NCI-H69 (cell line): ENCODE data around the gene XPNPEP2.

Experiments
- DNase-seq: peaks from one replicate; lab custom pipeline; 2025; lab: John Stamatoyannopoulos, UW

The XPNPEP2 gene

GRCh38 chrX:129779747-129780146 is 41.0 kb downstream of the XPNPEP2 start, which contains the start of gene SASH3:
TSS of gene SASH3 (plus strand) at chrX:129779949. CDS start at chrX:129780098, 149 bp downstream.
- DNase-seq = no peak

- no peak for DNase-seq
Measured at GRCh38 chrX:129780441-129781105, 41.8 kb downstream of the XPNPEP2 start.

GRCh38 chrX:129781134-129781672 is 42.4 kb downstream of the XPNPEP2 start:
- DNase-seq = no peak

- no peak for DNase-seq
Measured at GRCh38 chrX:129781680-129782495, 43.1 kb downstream of the XPNPEP2 start.

- no peak for DNase-seq
Measured at GRCh38 chrX:129782706-129783105, 43.9 kb downstream of the XPNPEP2 start.

- DNase-seq = no peak
Measured at GRCh38 chrX:129783291-129783713, 44.5 kb downstream of the XPNPEP2 start.

- peak; percentile 42 for DNase-seq
Measured at GRCh38 chrX:129784371-129784770, 45.6 kb downstream of the XPNPEP2 start.

GRCh38 chrX:129785160-129785947 is 46.6 kb downstream of the XPNPEP2 start:
- DNase-seq = peak; percentile 76

- no peak for DNase-seq
Measured at GRCh38 chrX:129786210-129786651, 47.5 kb downstream of the XPNPEP2 start.

GRCh38 chrX:129787336-129788055 is 48.7 kb downstream of the XPNPEP2 start:
- DNase-seq = no peak

GRCh38 chrX:129788527-129788926 is 49.7 kb downstream of the XPNPEP2 start:
- DNase-seq = no peak

- DNase-seq = no peak
Measured at GRCh38 chrX:129790146-129790545, 51.4 kb downstream of the XPNPEP2 start.

GRCh38 chrX:129790808-129791207 is 52.0 kb downstream of the XPNPEP2 start:
- DNase-seq = no peak

GRCh38 chrX:129791336-129791735 is 52.6 kb downstream of the XPNPEP2 start:
- no peak for DNase-seq

GRCh38 chrX:129791961-129792570 is 53.3 kb downstream of the XPNPEP2 start:
- DNase-seq = peak; percentile 63

GRCh38 chrX:129792586-129793291 is 54.0 kb downstream of the XPNPEP2 start:
- DNase-seq = no peak

GRCh38 chrX:129793604-129794191 is 54.9 kb downstream of the XPNPEP2 start:
- no peak for DNase-seq

- no peak for DNase-seq
Measured at GRCh38 chrX:129795584-129795983, 56.8 kb downstream of the XPNPEP2 start.

GRCh38 chrX:129797251-129797906 is 58.6 kb downstream of the XPNPEP2 start:
- DNase-seq = no peak
